Liver (tissue), 3 donors: Measurements from ENCODE around the gene NFYC.

Source experiments
- CTCF ChIP-seq: fragments of 150-350 bp; IDR thresholded peaks from 2 replicates; pipeline ENCODE4 v1.5.1; 2017; ENCODE audit warnings: improper control_type of control experiment, low read depth, low read length; ENCODE audit not compliant: missing input control
- NR2F2 ChIP-seq: IDR thresholded peaks from 2 replicates; pipeline ENCODE4 v1.6.1; 2016; ENCODE audit warnings: antibody characterized with exemption
- RAD21 ChIP-seq, 2 donors: IDR thresholded peaks; 2 replicates each; pipeline ENCODE4 v1.6.1; 2016; ENCODE audit warnings: antibody characterized with exemption in 2 of 2, mild to moderate bottlenecking in 2 of 2
- REST ChIP-seq: IDR thresholded peaks from 2 replicates; pipeline ENCODE4 v1.6.1; 2016; ENCODE audit warnings: antibody characterized with exemption, mild to moderate bottlenecking
- TF ChIP-seq, protein P1 (sequence below): IDR thresholded peaks from 2 replicates; pipeline ENCODE4 v1.6.1; 2016; ENCODE audit warnings: antibody characterized with exemption
- TF ChIP-seq, protein P2 (sequence below): IDR thresholded peaks from 2 replicates; pipeline ENCODE4 v1.6.1; 2016; ENCODE audit warnings: antibody characterized with exemption
- TF ChIP-seq, protein P3 (sequence below): IDR thresholded peaks from 2 replicates; pipeline ENCODE4 v1.6.1; 2016; ENCODE audit warnings: antibody characterized with exemption
- donor health status: healthy.
- donor health status: healthy.

- no peak for TF ChIP-seq CTCF
- TF ChIP-seq REST = no peak
- TF ChIP-seq RAD21 (IDR thresholded peaks at IDR 0.05) = no peak
- TF ChIP-seq, protein P1, sequence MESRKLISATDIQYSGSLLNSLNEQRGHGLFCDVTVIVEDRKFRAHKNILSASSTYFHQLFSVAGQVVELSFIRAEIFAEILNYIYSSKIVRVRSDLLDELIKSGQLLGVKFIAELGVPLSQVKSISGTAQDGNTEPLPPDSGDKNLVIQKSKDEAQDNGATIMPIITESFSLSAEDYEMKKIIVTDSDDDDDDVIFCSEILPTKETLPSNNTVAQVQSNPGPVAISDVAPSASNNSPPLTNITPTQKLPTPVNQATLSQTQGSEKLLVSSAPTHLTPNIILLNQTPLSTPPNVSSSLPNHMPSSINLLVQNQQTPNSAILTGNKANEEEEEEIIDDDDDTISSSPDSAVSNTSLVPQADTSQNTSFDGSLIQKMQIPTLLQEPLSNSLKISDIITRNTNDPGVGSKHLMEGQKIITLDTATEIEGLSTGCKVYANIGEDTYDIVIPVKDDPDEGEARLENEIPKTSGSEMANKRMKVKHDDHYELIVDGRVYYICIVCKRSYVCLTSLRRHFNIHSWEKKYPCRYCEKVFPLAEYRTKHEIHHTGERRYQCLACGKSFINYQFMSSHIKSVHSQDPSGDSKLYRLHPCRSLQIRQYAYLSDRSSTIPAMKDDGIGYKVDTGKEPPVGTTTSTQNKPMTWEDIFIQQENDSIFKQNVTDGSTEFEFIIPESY = no peak
- TF ChIP-seq, protein P2, sequence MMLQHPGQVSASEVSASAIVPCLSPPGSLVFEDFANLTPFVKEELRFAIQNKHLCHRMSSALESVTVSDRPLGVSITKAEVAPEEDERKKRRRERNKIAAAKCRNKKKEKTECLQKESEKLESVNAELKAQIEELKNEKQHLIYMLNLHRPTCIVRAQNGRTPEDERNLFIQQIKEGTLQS = no peak
- TF ChIP-seq, protein P3, sequence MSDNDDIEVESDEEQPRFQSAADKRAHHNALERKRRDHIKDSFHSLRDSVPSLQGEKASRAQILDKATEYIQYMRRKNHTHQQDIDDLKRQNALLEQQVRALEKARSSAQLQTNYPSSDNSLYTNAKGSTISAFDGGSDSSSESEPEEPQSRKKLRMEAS = no peak
- TF ChIP-seq NR2F2 = no peak
These were observed 8.3 kb downstream of the NFYC start for GRCh38 chr1:40699787-40700186.
